HEK293T (cell line): Measurements from ENCODE around the gene KCNN3.

ENCODE experiments used
- CTBP1 ChIP-seq: fragments of 450-650 bp; IDR thresholded peaks from 2 replicates; pipeline ENCODE4 v1.6.1; 2016; ENCODE audit warnings: borderline replicate concordance
- FOXK2 ChIP-seq: fragments of 450-650 bp; IDR thresholded peaks from 2 replicates; pipeline ENCODE4 v1.6.1; 2016; ENCODE audit warnings: mild to moderate bottlenecking
- PKNOX1 ChIP-seq: fragments of 450-650 bp; IDR thresholded peaks from 2 replicates; pipeline ENCODE4 v1.6.1; 2016
- SP1 ChIP-seq: fragments of 450-650 bp; IDR thresholded peaks from 2 replicates; pipeline ENCODE4 v1.6.1; 2017
- TARDBP ChIP-seq: fragments of 450-650 bp; IDR thresholded peaks from 2 replicates; pipeline ENCODE4 v1.6.1; 2016
- ZNF384 ChIP-seq: fragments of 450-650 bp; IDR thresholded peaks from 2 replicates; pipeline ENCODE4 v1.6.1; 2016

GRCh38 chr1:154755858-154756730 is 114.0 kb downstream of the KCNN3 start:
- TF ChIP-seq SP1: no peak
- TF ChIP-seq CTBP1: no peak
- TF ChIP-seq TARDBP: no peak
- no peak for TF ChIP-seq FOXK2
- no peak for TF ChIP-seq PKNOX1
- no peak for TF ChIP-seq ZNF384
